ENCODE data around the gene TUT7.

DNA sequence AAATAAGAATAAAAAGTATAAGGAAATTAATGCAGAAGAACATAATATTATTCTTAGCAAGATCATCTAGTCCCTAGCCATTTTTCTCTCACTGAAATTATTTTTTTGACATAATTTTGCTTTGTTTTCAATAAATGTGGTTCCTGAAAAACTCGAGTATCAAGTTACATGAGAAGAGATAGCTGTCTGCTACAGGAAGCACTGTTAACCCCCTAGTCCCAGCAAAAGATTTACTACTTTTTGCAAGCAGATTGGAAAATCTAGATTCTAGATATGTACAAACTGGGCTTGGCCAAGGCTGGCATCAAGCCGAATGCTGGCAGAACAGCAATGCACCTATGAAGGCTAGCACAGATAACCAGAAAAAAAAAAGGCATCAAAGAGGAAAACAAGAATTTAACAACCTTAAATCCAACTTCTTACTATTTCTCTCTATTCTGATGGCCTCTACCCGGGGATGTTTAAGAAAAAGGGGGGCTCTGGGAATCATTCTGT, 49.9 kb downstream of the TUT7 start:
- TF ChIP-seq, protein P1, sequence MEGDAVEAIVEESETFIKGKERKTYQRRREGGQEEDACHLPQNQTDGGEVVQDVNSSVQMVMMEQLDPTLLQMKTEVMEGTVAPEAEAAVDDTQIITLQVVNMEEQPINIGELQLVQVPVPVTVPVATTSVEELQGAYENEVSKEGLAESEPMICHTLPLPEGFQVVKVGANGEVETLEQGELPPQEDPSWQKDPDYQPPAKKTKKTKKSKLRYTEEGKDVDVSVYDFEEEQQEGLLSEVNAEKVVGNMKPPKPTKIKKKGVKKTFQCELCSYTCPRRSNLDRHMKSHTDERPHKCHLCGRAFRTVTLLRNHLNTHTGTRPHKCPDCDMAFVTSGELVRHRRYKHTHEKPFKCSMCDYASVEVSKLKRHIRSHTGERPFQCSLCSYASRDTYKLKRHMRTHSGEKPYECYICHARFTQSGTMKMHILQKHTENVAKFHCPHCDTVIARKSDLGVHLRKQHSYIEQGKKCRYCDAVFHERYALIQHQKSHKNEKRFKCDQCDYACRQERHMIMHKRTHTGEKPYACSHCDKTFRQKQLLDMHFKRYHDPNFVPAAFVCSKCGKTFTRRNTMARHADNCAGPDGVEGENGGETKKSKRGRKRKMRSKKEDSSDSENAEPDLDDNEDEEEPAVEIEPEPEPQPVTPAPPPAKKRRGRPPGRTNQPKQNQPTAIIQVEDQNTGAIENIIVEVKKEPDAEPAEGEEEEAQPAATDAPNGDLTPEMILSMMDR (IDR thresholded peaks at IDR 0.05; ENCODE audit: low read depth, low read length), result no peak
- TF ChIP-seq EZH2phosphoT487 (IDR thresholded peaks at IDR 0.05; ENCODE audit: low read depth), result no peak

Measured in OCI-LY3 (cell line).